ENCODE measurements around the gene DGCR8. TPM values are rescaled to one million over a fixed set of nuclear protein-coding genes. Genes with fewer than 3 reads are reported as not detected.

Gene DGCR8
- total RNA-seq, 1 donor from 2014 or later = 35.5 TPM

DNA sequence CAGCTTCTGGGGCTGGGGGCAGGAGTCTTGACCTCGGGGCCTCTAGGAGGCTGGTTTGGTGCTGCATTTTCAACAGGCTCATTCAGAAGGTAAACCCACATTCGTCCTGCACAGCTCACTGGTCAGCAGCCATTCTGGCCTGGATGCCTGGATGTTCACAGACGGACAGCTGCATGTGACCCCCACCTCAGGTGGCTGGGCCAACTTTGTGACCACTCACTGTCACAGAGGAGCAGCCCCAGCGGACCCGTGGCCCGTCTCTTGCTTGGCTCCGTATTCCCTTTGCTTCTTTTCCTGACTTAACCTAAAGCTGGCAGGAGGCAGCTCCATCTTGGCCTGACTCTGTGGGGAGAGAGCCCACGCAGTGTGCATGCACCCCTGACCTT lies 8.2 kb downstream of the DGCR8 start:
- H3K36me3 ChIP-seq = peaks cover 79% of the 10 kb centered on the region
- no peak overlapping the region for H3K27ac ChIP-seq
- intact Hi-C loops (cut with DNase I) = no loop called here
- H3K27me3 ChIP-seq = no peaks in the 10 kb centered on the region
- H3K9me3 ChIP-seq = no peaks in the 10 kb centered on the region
- H3K4me1 ChIP-seq = peaks cover 19% of the 10 kb centered on the region
- TF ChIP-seq CTCF (IDR thresholded peaks at IDR 0.05) = no peak
- H3K4me3 ChIP-seq = no peak overlapping the region
- ATAC-seq = no peak
- no peak for DNase-seq

GRCh38 chr22:20089226-20089976 lies 9.4 kb downstream of the DGCR8 start:
- DNase-seq (no peak), ATAC-seq (no peak)
- peaks cover 9% of the 10 kb centered on the region for H3K4me1 ChIP-seq
- intact Hi-C loops (cut with DNase I) = no loop called here
- H3K9me3 ChIP-seq = no peaks in the 10 kb centered on the region
- TF ChIP-seq CTCF (IDR thresholded peaks at IDR 0.05) = no peak
- peaks cover 91% of the 10 kb centered on the region for H3K36me3 ChIP-seq
- H3K27ac ChIP-seq = no peak overlapping the region
- H3K27me3 ChIP-seq = no peaks in the 10 kb centered on the region
- no peak overlapping the region for H3K4me3 ChIP-seq

DNA sequence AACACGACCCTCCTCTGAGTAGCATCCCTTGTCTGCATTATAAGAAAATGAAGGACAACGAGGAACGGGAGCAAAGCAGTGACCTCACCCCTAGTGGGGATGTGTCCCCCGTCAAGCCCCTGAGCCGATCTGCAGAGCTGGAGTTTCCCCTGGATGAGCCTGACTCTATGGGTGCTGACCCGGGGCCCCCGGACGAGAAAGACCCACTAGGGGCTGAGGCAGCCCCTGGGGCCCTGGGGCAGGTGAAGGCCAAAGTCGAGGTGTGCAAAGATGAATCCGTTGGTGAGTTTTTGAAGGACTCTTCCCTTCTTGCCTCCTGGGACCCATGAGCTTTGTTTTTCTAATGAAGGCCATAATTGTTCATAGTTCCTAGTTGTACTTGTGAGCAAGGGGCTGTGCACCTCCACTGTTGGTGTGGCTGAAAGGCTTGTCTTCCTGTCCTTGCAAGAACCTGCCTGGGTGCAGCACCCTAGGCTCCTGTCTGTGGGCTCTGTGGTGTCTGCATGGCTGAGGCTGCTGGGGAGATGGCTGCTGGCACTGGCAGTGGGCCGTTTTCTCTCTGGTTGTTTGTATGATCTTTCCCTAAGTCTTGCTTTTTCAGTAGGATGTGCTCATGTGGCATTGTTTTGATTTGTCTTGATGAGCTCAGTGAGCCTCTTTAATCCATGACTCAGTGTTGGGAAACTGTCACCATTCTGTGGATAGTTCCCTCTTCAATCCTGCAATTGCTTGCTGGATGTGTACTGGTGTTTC lies 10.1 kb downstream of the DGCR8 start:
- intact Hi-C loops (cut with DNase I) = no loop called here
- ATAC-seq (no peak), DNase-seq (no peak)
- no peak for TF ChIP-seq CTCF (IDR thresholded peaks at IDR 0.05)
- Histone ChIP-seq H3K36me3 (peaks cover 98% of the 10 kb centered on the region), H3K9me3 (no peaks in the 10 kb centered on the region), H3K27me3 (no peaks in the 10 kb centered on the region), H3K4me3 (no peak overlapping the region), H3K4me1 (peaks cover 1% of the 10 kb centered on the region), H3K27ac (no peak overlapping the region)

DNA sequence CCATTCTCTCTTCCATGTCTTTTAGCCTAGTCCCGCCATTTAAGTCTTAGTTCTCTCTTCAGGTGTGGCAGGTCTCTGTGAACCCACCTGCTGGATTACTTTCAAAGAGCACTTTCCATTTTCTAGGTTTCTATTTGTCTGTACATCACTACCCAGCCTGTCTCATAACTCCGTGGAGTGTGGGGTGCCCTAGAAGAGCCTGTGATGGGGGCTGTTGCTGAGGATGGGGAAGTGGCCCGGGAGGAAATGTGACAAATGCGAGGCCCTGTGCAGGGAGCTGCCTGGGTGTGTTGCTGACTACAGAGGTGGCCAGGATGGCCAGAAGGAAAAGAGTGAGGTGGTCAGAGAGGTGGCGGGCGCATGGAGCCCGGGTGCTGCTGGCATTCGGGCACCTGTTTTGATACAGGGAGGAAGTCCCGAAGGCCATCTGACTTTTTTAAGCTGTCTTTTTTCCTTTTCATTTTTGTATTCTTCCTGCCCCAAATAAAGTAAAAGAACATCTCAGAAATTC lies 10.7 kb downstream of the DGCR8 start:
- Histone ChIP-seq H3K4me3 (no peak overlapping the region), H3K27me3 (no peaks in the 10 kb centered on the region), H3K4me1 (no peaks in the 10 kb centered on the region), H3K27ac (no peak overlapping the region), H3K9me3 (no peaks in the 10 kb centered on the region), H3K36me3 (peaks cover 100% of the 10 kb centered on the region)
- TF ChIP-seq CTCF (IDR thresholded peaks at IDR 0.05) = no peak
- ATAC-seq (no peak), DNase-seq (no peak)
- intact Hi-C loops (cut with DNase I) = no loop called here

- Histone ChIP-seq H3K27ac (no peak overlapping the region), H3K4me3 (no peak overlapping the region), H3K4me1 (no peaks in the 10 kb centered on the region), H3K9me3 (no peaks in the 10 kb centered on the region), H3K36me3 (peaks cover 100% of the 10 kb centered on the region), H3K27me3 (no peaks in the 10 kb centered on the region)
- no peak for DNase-seq
- intact Hi-C loops (cut with DNase I) = no loop called here
- TF ChIP-seq CTCF (IDR thresholded peaks at IDR 0.05) = no peak
- no peak for ATAC-seq
These were observed 11.8 kb downstream of the DGCR8 start for GRCh38 chr22:20091690-20092476.
